RWPE1 (cell line): ENCODE data around the gene BRSK2.

ENCODE experiments used
- CTCF ChIA-PET: fragments of 350-600 bp; sonication (Branson Sonifier 250); formaldehyde crosslinking; extraction: SDS; loops from one replicate; lab custom pipeline; 2021; lab: Yijun Ruan, JAX
- POLR2A ChIA-PET: fragments of 400-600 bp; formaldehyde crosslinking; extraction: SDS; loops from one replicate; lab custom pipeline; 2020; ENCODE audit warnings: antibody characterized with exemption; ENCODE audit not compliant: low non-redundant PET; lab: Yijun Ruan, JAX
- DNase-seq: peaks from one replicate; pipeline ENCODE4 v3.0.0; 2012; ENCODE audit warnings: low spot score
- H3K27ac ChIP-seq: fragments of 450-650 bp; 2 replicates; pipeline ENCODE4 v1.5.1; 2017
- CTCF ChIP-seq: fragments of 450-650 bp; conservative IDR thresholded peaks from 2 replicates; pipeline ENCODE4 v1.5.1; 2017; ENCODE audit warnings: low read depth, mild to moderate bottlenecking

The BRSK2 gene

DNA sequence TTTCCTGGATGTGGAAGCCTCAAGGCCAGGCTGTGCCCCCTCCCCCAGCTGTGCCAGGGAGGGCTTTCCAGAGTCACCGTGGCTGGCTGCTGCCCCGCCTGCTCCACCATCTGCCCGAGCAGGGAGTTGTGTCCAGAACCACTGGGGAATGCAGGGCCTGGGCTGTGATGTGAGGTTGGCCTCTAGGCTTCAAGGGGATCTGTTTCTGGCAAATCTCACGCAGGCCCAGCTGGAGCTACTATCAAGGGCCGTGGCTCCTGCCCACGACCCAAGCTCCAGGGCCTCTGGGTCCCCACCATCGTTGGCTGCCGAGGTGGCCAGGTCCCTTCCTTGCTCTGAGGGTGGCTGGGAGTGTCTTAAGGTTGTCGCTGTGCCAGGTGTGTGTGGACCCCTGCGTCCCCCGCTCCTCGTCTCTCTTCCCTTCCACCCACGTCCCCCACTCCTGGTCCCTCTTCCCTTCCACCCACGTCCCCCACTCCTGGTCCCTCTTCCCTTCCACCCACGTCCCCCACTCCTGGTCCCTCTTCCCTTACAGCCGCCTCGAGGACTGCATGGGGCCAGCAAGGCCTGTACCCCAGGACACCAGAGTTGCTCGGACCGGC lies 6.1 kb downstream of the BRSK2 start:
- ChIA-PET POLR2A (no interaction called here), CTCF (interaction anchor here (0.6 kb wide), 2 partner anchors 116 to 1330 kb away, joined by 3 to 5 read pairs; no protein-coding TSS in a partner anchor)
- H3K27ac ChIP-seq: no peak overlapping the region
- no peak for DNase-seq
- TF ChIP-seq CTCF: no peak

- no peak for TF ChIP-seq CTCF
- DNase-seq: no peak
- POLR2A ChIA-PET: no interaction called here
- CTCF ChIA-PET: interaction anchor here (0.6 kb wide), 2 partner anchors 117 to 1330 kb away, joined by 3 to 5 read pairs; no protein-coding TSS in a partner anchor
- H3K27ac ChIP-seq: no peak overlapping the region
These were observed 6.7 kb downstream of the BRSK2 start for GRCh38 chr11:1396375-1396841.

DNA sequence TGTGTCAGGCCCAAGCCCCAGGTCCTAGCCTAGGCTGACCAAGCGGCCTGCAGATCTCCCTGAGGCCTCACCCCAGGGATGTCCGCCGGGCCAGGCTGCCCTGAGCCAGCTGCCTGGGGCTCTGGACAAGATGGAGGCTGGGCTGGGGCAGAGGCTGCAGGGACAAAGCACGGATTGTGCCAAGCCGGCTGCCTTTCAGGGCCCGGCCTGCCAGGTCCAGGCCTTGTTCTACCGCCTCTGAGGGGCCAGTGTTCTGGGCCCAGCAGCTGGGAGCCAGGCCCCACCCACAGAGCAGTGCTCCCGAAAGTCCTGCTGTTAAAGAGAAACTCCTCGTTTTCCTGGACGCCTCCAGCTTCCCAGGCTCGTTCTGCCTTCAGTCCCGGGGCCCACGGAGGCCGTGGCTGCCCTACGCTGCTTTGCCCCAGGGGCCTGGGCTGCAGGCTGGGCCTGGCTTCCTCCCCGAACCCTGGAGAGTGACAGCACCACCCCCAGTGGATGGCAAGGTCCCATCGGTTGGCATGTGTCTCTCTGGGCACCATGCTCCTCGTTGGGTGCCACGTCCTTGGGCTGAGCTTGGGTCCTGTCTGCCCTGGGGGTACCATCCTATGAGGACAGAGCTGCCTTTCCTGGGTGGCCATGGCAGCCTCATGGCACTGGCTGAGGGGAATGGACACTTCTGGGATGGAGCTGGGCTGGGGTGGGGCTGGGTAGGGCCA lies 7.6 kb downstream of the BRSK2 start:
- H3K27ac ChIP-seq: no peak overlapping the region
- CTCF ChIA-PET: no interaction called here
- DNase-seq: no peak
- POLR2A ChIA-PET: no interaction called here
- TF ChIP-seq CTCF: no peak

- no peak for TF ChIP-seq CTCF
- CTCF ChIA-PET: no interaction called here
- no peak for DNase-seq
- POLR2A ChIA-PET: no interaction called here
- no peak overlapping the region for H3K27ac ChIP-seq
These were observed 8.3 kb downstream of the BRSK2 start for GRCh38 chr11:1397862-1398527.

GRCh38 chr11:1398528-1399235 lies 8.9 kb downstream of the BRSK2 start:
- ChIA-PET POLR2A (interaction anchor here (0.6 kb wide), 1 partner anchor 365 kb away, joined by 3 read pairs; the partner anchor contains the start of gene CTSD), CTCF (no interaction called here)
- DNase-seq: no peak
- H3K27ac ChIP-seq: no peak overlapping the region
- no peak for TF ChIP-seq CTCF
